ENCODE results near the gene PHACTR2.
"Not testable (repeated sequence)": the region's sequence is repeated elsewhere in the genome, so short reads cannot be mapped to it uniquely, and the experiment has no call there.

The PHACTR2 gene

DNA sequence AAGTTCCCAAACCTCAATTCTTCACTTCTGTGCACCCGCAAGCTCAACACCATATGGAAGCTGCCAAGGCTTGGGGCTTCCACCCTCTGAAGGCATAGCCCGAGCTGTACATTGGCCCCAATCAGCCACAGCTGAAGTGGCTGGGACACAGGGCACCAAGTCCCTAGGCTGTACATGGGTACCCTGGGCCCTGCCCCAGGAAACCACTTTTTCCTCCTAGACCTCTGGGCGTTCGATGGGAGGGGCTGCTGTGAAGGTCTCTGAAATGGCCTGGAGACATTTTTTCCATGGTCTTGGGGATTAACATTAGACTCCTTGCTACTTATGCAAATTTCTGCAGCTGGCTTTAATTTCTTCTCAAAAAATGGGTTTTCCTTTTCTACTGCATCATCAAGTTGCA lies 195.8 kb downstream of the PHACTR2 start:
- DNase-seq: not testable (repeated sequence)

DNA sequence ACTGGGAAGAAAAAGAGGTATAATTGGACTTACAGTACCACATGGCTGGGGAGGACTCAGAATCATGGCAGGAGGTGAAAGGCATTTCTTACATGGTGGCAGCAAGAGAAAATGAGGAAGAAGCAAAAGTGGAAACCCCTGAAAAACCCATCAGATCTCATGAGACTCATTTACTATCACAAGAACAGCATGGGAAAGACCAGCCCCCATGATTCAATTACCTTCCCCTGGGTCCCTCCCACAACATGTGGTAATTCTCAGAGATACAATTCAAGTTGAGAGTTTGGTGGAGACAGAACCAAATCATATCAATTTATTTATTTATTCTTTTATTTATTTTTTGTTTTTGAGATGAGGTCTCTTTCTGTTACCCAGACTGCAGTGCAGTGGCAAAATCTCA lies 196.7 kb downstream of the PHACTR2 start:
- DNase-seq: not testable (repeated sequence)

- DNase-seq: no peak
These were observed 200.0 kb downstream of the PHACTR2 start for GRCh38 chr6:143877584-143878271.

GRCh38 chr6:143878272-143878760 lies 200.6 kb downstream of the PHACTR2 start:
- DNase-seq: no peak

DNA sequence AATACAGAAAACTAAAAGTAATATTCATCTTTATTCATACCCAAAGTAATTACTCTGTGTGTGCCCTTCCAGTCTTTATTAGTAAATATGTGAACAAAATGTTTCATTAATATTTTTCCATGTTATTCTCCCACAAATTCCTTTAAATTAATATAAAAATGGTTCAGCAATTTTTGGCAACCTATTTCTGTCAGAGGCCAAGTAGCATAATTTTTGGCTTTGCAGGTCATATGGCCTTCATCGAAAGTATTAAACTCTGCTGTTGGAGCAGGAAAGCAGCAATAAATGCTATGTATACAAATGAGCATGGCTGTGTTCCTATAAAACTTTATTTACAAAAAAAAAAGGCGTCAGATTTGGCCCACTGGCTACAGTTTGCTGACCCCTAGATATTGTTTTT lies 202.6 kb downstream of the PHACTR2 start:
- no peak for DNase-seq

Measured in activated T-cell treated with anti-CD3 and anti-CD28 coated beads, Interleukin-2, amount 50 U/mL, for 48 hours (primary cell).